GM12878 (cell line): ENCODE results near the gene RPS3. TPM values are rescaled to one million over a fixed set of nuclear protein-coding genes. Genes with fewer than 3 reads are reported as not detected.

Source experiments
- ATAC-seq: fragments of 200-7000 bp; cut with Tn5 transposase; 3 replicates; pipeline ENCODE4 v1.9.1; 2020; ENCODE audit warnings: mild to moderate bottlenecking, moderate library complexity
- BruUV-seq: library from RNA; stranded (reverse); fragments of 400-500 nt; replicated peaks from 2 replicates; lab custom pipeline; 2021; lab: Mats Ljungman, UMichigan
- CTCF ChIA-PET: fragments of 300-600 bp; sonication (Branson Sonifier 250); formaldehyde crosslinking; extraction: SDS; loops from one replicate; lab custom pipeline; 2021; ENCODE audit warnings: inconsistent platforms; lab: Yijun Ruan, JAX
- POLR2A ChIA-PET: fragments of 350-600 bp; formaldehyde crosslinking; extraction: SDS; loops from one replicate; lab custom pipeline; 2021; ENCODE audit warnings: inconsistent platforms; lab: Charles Lee
- RAD21 ChIA-PET: fragments of 300-600 bp; sonication (Branson Sonifier 250); formaldehyde crosslinking; loops from one replicate; lab custom pipeline; 2023; ENCODE audit warnings: antibody characterized with exemption; ENCODE audit not compliant: unreplicated experiment; lab: Charles Lee
- SMC1A ChIA-PET: fragments of 300-600 bp; sonication (Branson Sonifier 250); formaldehyde crosslinking; loops from one replicate; lab custom pipeline; 2023; ENCODE audit not compliant: unreplicated experiment, uncharacterized antibody; lab: Charles Lee
- DNase-seq: peaks from one replicate; pipeline ENCODE4 v3.0.0-alpha.2; 2011; ENCODE audit warnings: low read depth, low spot score
- FAIRE-seq: peaks from 3 replicates; lab custom pipeline; 2011; peaks lifted over from hg19 to GRCh38; lab: Jason Lieb, UNC
- H2AFZ ChIP-seq: 2 replicates; pipeline ENCODE4 v1.6.0; 2011; ENCODE audit warnings: low read depth, low read length, control low read depth; ENCODE audit not compliant: control insufficient read depth
- H3K27ac ChIP-seq: 2 replicates; pipeline ENCODE4 v1.5.1; 2011; ENCODE audit warnings: control low read depth; ENCODE audit not compliant: control insufficient read depth, insufficient read depth
- H3K27me3 ChIP-seq, 2 experiments: replicated peaks in 1 of 2; 2 replicates each; pipeline versions ENCODE4 v1.6.0 to v1.6.1; 2011; ENCODE audit warnings: low read length in 1 of 2; ENCODE audit not compliant: control insufficient read depth in 2 of 2, insufficient read depth in 2 of 2
- H3K36me3 ChIP-seq, 2 experiments: 2 replicates each; pipeline ENCODE4 v1.5.1; 2011; ENCODE audit warnings: low read length in 1 of 2; ENCODE audit not compliant: control insufficient read depth in 2 of 2, insufficient read depth in 2 of 2
- H3K4me1 ChIP-seq: 2 replicates; pipeline ENCODE4 v1.6.1; 2011; ENCODE audit warnings: mild to moderate bottlenecking, low read length, moderate library complexity, mixed read lengths; ENCODE audit not compliant: control insufficient read depth, insufficient read depth
- H3K4me2 ChIP-seq: 2 replicates; pipeline ENCODE4 v1.6.0; 2011; ENCODE audit warnings: control low read depth; ENCODE audit not compliant: control insufficient read depth, insufficient read depth
- H3K4me3 ChIP-seq: fragments of 200-600 bp; sonication (generic); 2 replicates; pipeline ENCODE4 v1.5.1; 2016
- H3K79me2 ChIP-seq: 2 replicates; pipeline ENCODE4 v1.6.0; 2011; ENCODE audit warnings: low read length; ENCODE audit not compliant: control insufficient read depth, insufficient read depth
- H3K9ac ChIP-seq: 2 replicates; pipeline ENCODE4 v1.8.0; 2011; ENCODE audit warnings: low read length, control low read depth, mixed read lengths; ENCODE audit not compliant: control insufficient read depth, insufficient read depth
- H3K9me3 ChIP-seq: replicated peaks from 3 replicates; pipeline ENCODE4 v1.5.1; 2011; ENCODE audit warnings: mild to moderate bottlenecking, low read length; ENCODE audit not compliant: control insufficient read depth, insufficient read depth
- H4K20me1 ChIP-seq: 2 replicates; pipeline ENCODE4 v1.6.0; 2011; ENCODE audit not compliant: control insufficient read depth, insufficient read depth
- CBX3 ChIP-seq: fragments of 200-600 bp; sonication (generic); IDR thresholded peaks from 2 replicates; pipeline ENCODE4 v1.6.1; 2016; ENCODE audit warnings: low read depth, borderline replicate concordance
- CBX5 ChIP-seq: sonication (generic); IDR thresholded peaks from 2 replicates; pipeline ENCODE4 v1.6.1; 2016; ENCODE audit warnings: low read depth, moderate library complexity, mild to moderate bottlenecking, inconsistent platforms
- CREB1 ChIP-seq: IDR thresholded peaks from 2 replicates; pipeline ENCODE4 v1.6.1; 2012; ENCODE audit warnings: low read depth, mild to moderate bottlenecking, inconsistent platforms
- EED ChIP-seq: sonication (generic); IDR thresholded peaks from 2 replicates; pipeline ENCODE4 v1.6.1; 2016; ENCODE audit warnings: antibody characterized with exemption, low read depth
- IKZF2 ChIP-seq, 2 experiments: fragments of 450-650 bp; IDR thresholded peaks; 2 replicates each; pipeline ENCODE4 v1.6.1; 2017; ENCODE audit warnings: mild to moderate bottlenecking in 2 of 2, moderate library complexity in 2 of 2
- JUNB ChIP-seq: IDR thresholded peaks from 2 replicates; pipeline ENCODE4 v1.6.1; 2016; ENCODE audit warnings: antibody characterized with exemption, mild to moderate bottlenecking
- MEF2A ChIP-seq: IDR thresholded peaks from 2 replicates; pipeline ENCODE4 v1.6.1; 2011; ENCODE audit warnings: low read depth, mild to moderate bottlenecking, low read length, moderate library complexity; ENCODE audit not compliant: insufficient read depth
- NFXL1 ChIP-seq: fragments of 450-650 bp; IDR thresholded peaks from 2 replicates; pipeline ENCODE4 v1.6.1; 2017; ENCODE audit warnings: antibody characterized with exemption, mild to moderate bottlenecking, borderline replicate concordance
- RB1 ChIP-seq: fragments of 450-650 bp; formaldehyde crosslinking; IDR thresholded peaks from 2 replicates; pipeline ENCODE4 v1.6.1; 2017; ENCODE audit warnings: mild to moderate bottlenecking, borderline replicate concordance
- SMARCA5 ChIP-seq: fragments of 450-650 bp; IDR thresholded peaks from 2 replicates; pipeline ENCODE4 v1.6.1; 2017; ENCODE audit warnings: mild to moderate bottlenecking
- SP1 ChIP-seq: IDR thresholded peaks from one replicate; pipeline ENCODE4 v1.6.1; 2011; ENCODE audit warnings: low read depth, low read length
- TAF1 ChIP-seq: IDR thresholded peaks from 2 replicates; pipeline ENCODE4 v1.6.1; 2011; ENCODE audit warnings: mild to moderate bottlenecking, low read depth, low read length, borderline replicate concordance
- ZNF24 ChIP-seq: fragments of 450-650 bp; IDR thresholded peaks from 2 replicates; pipeline ENCODE4 v1.6.1; 2017; ENCODE audit warnings: antibody characterized with exemption, mild to moderate bottlenecking
- ZSCAN29 ChIP-seq: fragments of 450-650 bp; IDR thresholded peaks from 2 replicates; pipeline ENCODE4 v1.6.1; 2017; ENCODE audit warnings: mild to moderate bottlenecking, moderate library complexity
- WGBS: methylation state at CpG from one replicate; pipeline ENCODE4 v1.1.6; 2016; ENCODE audit warnings: low lambda C conversion rate; ENCODE audit not compliant: insufficient replicate concordance, insufficient coverage; ENCODE audit errors: missing lambda C conversion rate; 5-methylcytosine and 5-hydroxymethylcytosine counted together
- in situ Hi-C: fragments of 300-500 bp; cut with MboI; formaldehyde crosslinking; loops from 9 replicates; pipeline ENCODE4 v1.14.3; 2018; ENCODE audit warnings: mixed read lengths
- intact Hi-C: fragments of 100-400 bp; cut with micrococcal nuclease; formaldehyde crosslinking; loops from one replicate; pipeline ENCODE4 v1.14.2; 2022; ENCODE audit not compliant: unreplicated experiment
- polyA plus RNA-seq, 11 experiments: library from polyadenylated mRNA; depleted of rRNA in 4 of 11; unstranded in 6 of 11; stranded (reverse) in 5 of 11; fragments of >200 nt; fragmentation: Nextera tagmentation in 4 of 11; fragmentation: Illumina TruSeq in 1 of 11; extraction: Ambion mirVana in 4 of 11; extraction: Trizol in 1 of 11; gene quantifications; 1 replicate in 1 of 11; 2 replicates in 10 of 11; pipeline versions ENCODE4 v1.2.1 to v1.2.3, GENCODE V29; 2011 to 2016; ENCODE audit warnings: inconsistent platforms in 2 of 11, missing spikeins in 2 of 11, low read depth in 1 of 11
- total RNA-seq, 4 experiments: library from RNA; depleted of rRNA in 3 of 4; stranded (reverse); fragments of >200 nt in 3 of 4; fragmentation: Illumina TruSeq in 1 of 4; extraction: Trizol in 1 of 4; gene quantifications; 2 replicates each; pipeline versions ENCODE4 v1.2.1 to v1.2.3, GENCODE V29; 2013 to 2021
- TF ChIP-seq, protein P1 (sequence below), 3 experiments: IDR thresholded peaks in 2 of 3; conservative IDR thresholded peaks in 1 of 3; 2 replicates each; pipeline ENCODE4 v1.5.1; 2011; ENCODE audit warnings: low read depth in 3 of 3, low read length in 3 of 3, mild to moderate bottlenecking in 3 of 3, control low read depth in 2 of 3, moderate library complexity in 2 of 3, inconsistent platforms in 1 of 3, mixed read lengths in 1 of 3; ENCODE audit not compliant: control insufficient read depth in 2 of 3, insufficient read depth in 1 of 3; ENCODE audit errors: extremely low read depth in 1 of 3

RPS3 gene
- total and polyA plus RNA-seq, 10 of the 15 experiments (the other 5 are each of a cell fraction or from before 2014, with no cell fraction given), result 2,127 to 9,556 (median 4,327) TPM

DNA sequence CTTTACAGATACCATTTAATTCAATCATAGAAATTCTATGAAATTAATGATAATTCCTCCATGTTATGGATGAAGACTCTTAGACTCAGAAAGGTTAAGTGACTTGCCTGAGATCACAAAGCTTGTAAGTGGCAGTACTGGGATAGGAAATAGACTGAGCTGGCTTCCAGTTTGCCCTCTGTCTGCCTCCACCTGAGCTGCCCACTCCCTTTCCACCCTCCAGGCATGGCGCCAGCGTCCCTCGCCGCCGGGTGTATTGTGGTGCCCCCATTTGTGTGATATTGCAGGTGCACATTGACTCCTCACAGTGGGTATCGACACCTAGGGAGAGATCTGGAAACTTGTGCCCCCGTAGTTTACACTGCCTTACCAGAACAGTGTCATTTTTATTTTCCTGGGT is 9.4 kb upstream of the RPS3 start:
- ATAC-seq (no peak), DNase-seq (no peak), FAIRE-seq (no peak)
- H4K20me1 ChIP-seq, result no peaks in the 10 kb centered on the region
- H3K27me3 ChIP-seq, result peaks cover 0 to under 1% of the 10 kb centered on the region in 2 experiments; a peak in 2 of 4 replicates
- ChIA-PET POLR2A (interaction anchor here (0.6 kb wide), 1 partner anchor 27 kb away, joined by 5 read pairs; no protein-coding TSS in a partner anchor), RAD21 (interaction anchor here (4.0 to 9.8 kb wide), 2 partner anchors 112 to 143 kb away, joined by 31 to 118 read pairs; no protein-coding TSS in a partner anchor), SMC1A (interaction anchor here (1.1 to 5.4 kb wide), 6 partner anchors 55 to 142 kb away, joined by 3 to 43 read pairs (median 5); no protein-coding TSS in a partner anchor), CTCF (interaction anchor here (0.6 to 17.1 kb wide), 14 partner anchors 11 to 142 kb away, joined by 3 to 406 read pairs (median 6); partner anchors contain the start of gene GDPD5)
- WGBS, result 60% methylated on average over 7 of the region's 7 CpGs
- H3K79me2 ChIP-seq, result no peaks in the 10 kb centered on the region
- no TSS peak for BruUV-seq
- no peak overlapping the region for H3K9ac ChIP-seq
- H3K4me3 ChIP-seq, result no peak overlapping the region
- no peaks in the 10 kb centered on the region for H3K36me3 ChIP-seq
- no peak overlapping the region for H3K4me2 ChIP-seq
- H2AFZ ChIP-seq, result no peak overlapping the region
- in situ Hi-C loops (no loop called here), intact Hi-C loops (no loop called here)
- H3K4me1 ChIP-seq, result peaks cover 3% of the 10 kb centered on the region; the same call in 1 of the 2 replicates
- H3K27ac ChIP-seq, result no peak overlapping the region
- no peak for TF ChIP-seq SMARCA5
- TF ChIP-seq CREB1, result no peak
- TF ChIP-seq CBX5, result no peak
- TF ChIP-seq CBX3, result no peak
- no peak for TF ChIP-seq IKZF2 (IDR thresholded peaks at IDR 0.05)
- no peak for TF ChIP-seq ZSCAN29
- no peak for TF ChIP-seq TAF1
- no peak for TF ChIP-seq EED
- TF ChIP-seq NFXL1, result no peak
- TF ChIP-seq JUNB, result no peak
- no peak for TF ChIP-seq ZNF24
- no peak for TF ChIP-seq MEF2A
- TF ChIP-seq, protein P1, sequence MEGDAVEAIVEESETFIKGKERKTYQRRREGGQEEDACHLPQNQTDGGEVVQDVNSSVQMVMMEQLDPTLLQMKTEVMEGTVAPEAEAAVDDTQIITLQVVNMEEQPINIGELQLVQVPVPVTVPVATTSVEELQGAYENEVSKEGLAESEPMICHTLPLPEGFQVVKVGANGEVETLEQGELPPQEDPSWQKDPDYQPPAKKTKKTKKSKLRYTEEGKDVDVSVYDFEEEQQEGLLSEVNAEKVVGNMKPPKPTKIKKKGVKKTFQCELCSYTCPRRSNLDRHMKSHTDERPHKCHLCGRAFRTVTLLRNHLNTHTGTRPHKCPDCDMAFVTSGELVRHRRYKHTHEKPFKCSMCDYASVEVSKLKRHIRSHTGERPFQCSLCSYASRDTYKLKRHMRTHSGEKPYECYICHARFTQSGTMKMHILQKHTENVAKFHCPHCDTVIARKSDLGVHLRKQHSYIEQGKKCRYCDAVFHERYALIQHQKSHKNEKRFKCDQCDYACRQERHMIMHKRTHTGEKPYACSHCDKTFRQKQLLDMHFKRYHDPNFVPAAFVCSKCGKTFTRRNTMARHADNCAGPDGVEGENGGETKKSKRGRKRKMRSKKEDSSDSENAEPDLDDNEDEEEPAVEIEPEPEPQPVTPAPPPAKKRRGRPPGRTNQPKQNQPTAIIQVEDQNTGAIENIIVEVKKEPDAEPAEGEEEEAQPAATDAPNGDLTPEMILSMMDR (IDR thresholded peaks at IDR 0.05 in 2 of 3, conservative IDR thresholded peaks at IDR 0.05 in 1 of 3; ENCODE audit: control insufficient read depth in 2 of 3, extremely low read depth in 1 of 3, insufficient read depth in 1 of 3, low read depth in 3 of 3, low read length in 3 of 3), result no peak
- no peak for TF ChIP-seq SP1
- TF ChIP-seq RB1, result no peak
- H3K9me3 ChIP-seq, result no peaks in the 10 kb centered on the region
